Hepatocyte (in vitro differentiated cells): Measurements from ENCODE around the gene ELFN1. TPM values are rescaled to one million over a fixed set of nuclear protein-coding genes. Genes with fewer than 3 reads are reported as not detected.

ENCODE experiments used
- DNase-seq: peaks from one replicate; pipeline ENCODE4 v3.0.0-alpha.2; 2016; ENCODE audit warnings: low spot score
- H2AFZ ChIP-seq: fragments of 200-600 bp; sonication (generic); 2 replicates; pipeline ENCODE4 v1.6.0; 2016; ENCODE audit warnings: antibody characterized with exemption, mild to moderate bottlenecking
- H3K27ac ChIP-seq: fragments of 200-600 bp; sonication (generic); 2 replicates; pipeline ENCODE4 v1.5.1; 2016; ENCODE audit warnings: mild to moderate bottlenecking
- H3K27me3 ChIP-seq: fragments of 200-600 bp; sonication (generic); 2 replicates; pipeline ENCODE4 v1.6.1; 2016
- H3K36me3 ChIP-seq: fragments of 200-600 bp; sonication (generic); replicated peaks from 2 replicates; pipeline ENCODE4 v1.5.1; 2016; ENCODE audit warnings: low read depth; ENCODE audit not compliant: insufficient read depth
- H3K4me1 ChIP-seq: fragments of 200-600 bp; sonication (generic); 2 replicates; pipeline ENCODE4 v1.5.1; 2016; ENCODE audit warnings: mild to moderate bottlenecking, moderate library complexity; ENCODE audit not compliant: insufficient read depth
- H3K4me2 ChIP-seq: fragments of 200-600 bp; sonication (generic); 2 replicates; pipeline ENCODE4 v1.6.0; 2016
- H3K4me3 ChIP-seq: fragments of 200-600 bp; sonication (generic); 2 replicates; pipeline ENCODE4 v1.5.1; 2016; ENCODE audit warnings: mild to moderate bottlenecking
- H3K79me2 ChIP-seq: fragments of 200-600 bp; sonication (generic); 2 replicates; pipeline ENCODE4 v1.6.0; 2017; ENCODE audit warnings: mild to moderate bottlenecking
- H3K9me2 ChIP-seq: fragments of 200-600 bp; sonication (generic); replicated peaks from 2 replicates; pipeline ENCODE4 v1.6.0; 2017; ENCODE audit warnings: mild to moderate bottlenecking; ENCODE audit not compliant: insufficient read depth
- H3K9me3 ChIP-seq: fragments of 200-600 bp; sonication (generic); 2 replicates; pipeline ENCODE4 v1.5.1; 2016; ENCODE audit warnings: low read depth, mild to moderate bottlenecking
- H4K20me1 ChIP-seq: fragments of 200-600 bp; sonication (generic); 2 replicates; pipeline ENCODE4 v1.6.0; 2016; ENCODE audit warnings: mild to moderate bottlenecking; ENCODE audit not compliant: insufficient read depth, poor library complexity, severe bottlenecking
- CTCF ChIP-seq: fragments of 200-600 bp; sonication (generic); IDR thresholded peaks from 2 replicates; pipeline ENCODE4 v1.5.1; 2016; ENCODE audit warnings: antibody characterized with exemption, mild to moderate bottlenecking; ENCODE audit not compliant: poor library complexity
- EZH2 ChIP-seq: fragments of 200-600 bp; sonication (generic); IDR thresholded peaks from 2 replicates; pipeline ENCODE4 v1.6.1; 2016; ENCODE audit warnings: antibody characterized with exemption, mild to moderate bottlenecking, borderline replicate concordance
- EZH2phosphoT487 ChIP-seq: fragments of 200-600 bp; sonication (generic); IDR thresholded peaks from one replicate; pipeline ENCODE4 v1.6.1; 2018; ENCODE audit warnings: antibody characterized with exemption, mild to moderate bottlenecking, low read depth, moderate library complexity; ENCODE audit not compliant: unreplicated experiment, severe bottlenecking
- WGBS: methylation state at CpG from one replicate; pipeline ENCODE4 v1.1.6; 2016; ENCODE audit warnings: low lambda C conversion rate; ENCODE audit errors: missing lambda C conversion rate; 5-methylcytosine and 5-hydroxymethylcytosine counted together
- polyA plus RNA-seq: library from polyadenylated mRNA; unstranded; fragments of >200 nt; fragmentation: Nextera tagmentation; extraction: Ambion mirVana; gene quantifications from 2 replicates; pipeline ENCODE4 v1.2.1, GENCODE V29; 2016
- total RNA-seq: library from RNA; depleted of rRNA; stranded (reverse); fragments of >200 nt; gene quantifications from 2 replicates; pipeline ENCODE4 v1.2.3, GENCODE V29; 2014

The ELFN1 gene
- total and polyA plus RNA-seq, 2 experiments from 2014 or later: 3.6 to 5.5 TPM

GRCh38 chr7:1719913-1720312, 49.8 kb downstream of the ELFN1 start:
- Histone ChIP-seq H3K4me2 (no peak overlapping the region), H2AFZ (no peak overlapping the region), H3K4me3 (no peak overlapping the region), H3K79me2 (no peaks in the 10 kb centered on the region), H4K20me1 (no peaks in the 10 kb centered on the region), H3K27ac (no peak overlapping the region), H3K27me3 (no peaks in the 10 kb centered on the region), H3K4me1 (no peaks in the 10 kb centered on the region), H3K36me3 (no peaks in the 10 kb centered on the region), H3K9me3 (no peaks in the 10 kb centered on the region), H3K9me2 (no peaks in the 10 kb centered on the region)
- TF ChIP-seq CTCF (no peak), EZH2phosphoT487 (no peak), EZH2 (no peak)
- 87% methylated on average over 7 of the region's 7 CpGs for WGBS
- no peak for DNase-seq

- no peaks in the 10 kb centered on the region for H3K9me3 ChIP-seq
- no peak for DNase-seq
- H3K36me3 ChIP-seq: no peaks in the 10 kb centered on the region
- TF ChIP-seq EZH2 (no peak), CTCF (no peak), EZH2phosphoT487 (no peak)
- no peaks in the 10 kb centered on the region for H3K4me1 ChIP-seq
- no peaks in the 10 kb centered on the region for H4K20me1 ChIP-seq
- no peak overlapping the region for H3K27ac ChIP-seq
- WGBS: 92% methylated on average over 7 of the region's 8 CpGs
- no peaks in the 10 kb centered on the region for H3K9me2 ChIP-seq
- H3K79me2 ChIP-seq: no peaks in the 10 kb centered on the region
- H3K27me3 ChIP-seq: no peaks in the 10 kb centered on the region
- no peak overlapping the region for H3K4me2 ChIP-seq
- no peak overlapping the region for H2AFZ ChIP-seq
- H3K4me3 ChIP-seq: no peak overlapping the region
Measured at GRCh38 chr7:1720326-1720725, 50.2 kb downstream of the ELFN1 start.

- Histone ChIP-seq H3K4me1 (no peaks in the 10 kb centered on the region), H3K9me2 (no peaks in the 10 kb centered on the region), H3K27ac (no peak overlapping the region), H3K36me3 (no peaks in the 10 kb centered on the region), H2AFZ (no peak overlapping the region), H3K9me3 (no peaks in the 10 kb centered on the region), H3K27me3 (no peaks in the 10 kb centered on the region), H4K20me1 (no peaks in the 10 kb centered on the region), H3K79me2 (no peaks in the 10 kb centered on the region), H3K4me2 (no peak overlapping the region), H3K4me3 (no peak overlapping the region)
- TF ChIP-seq CTCF (no peak), EZH2phosphoT487 (no peak), EZH2 (no peak)
- no peak for DNase-seq
- WGBS: 85% methylated on average over 14 of the region's 14 CpGs
Measured at GRCh38 chr7:1721047-1721690, 51.1 kb downstream of the ELFN1 start.
